ENCODE results near the gene RND1. TPM values are rescaled to one million over a fixed set of nuclear protein-coding genes. Genes with fewer than 3 reads are reported as not detected.

Gene RND1
- total RNA-seq, 2 experiments from 2014 or later, result 7.3 to 13.9 TPM

- Histone ChIP-seq H2AFZ (ENCODE audit: low read length) (no peak overlapping the region), H3K27ac (ENCODE audit: low read depth, low read length, poor library complexity, severe bottlenecking) (no peak overlapping the region), H3K9me3 (ENCODE audit: low read length) (no peaks in the 10 kb centered on the region), H3K4me2 (ENCODE audit: low read length) (no peak overlapping the region), H3K4me1 (ENCODE audit: insufficient read depth, low read length, poor library complexity, severe bottlenecking) (no peaks in the 10 kb centered on the region), H3K4me3 (ENCODE audit: low read depth, low read length, poor library complexity, severe bottlenecking) (no peak overlapping the region), H3K9me2 (ENCODE audit: insufficient read depth, low read length) (no peaks in the 10 kb centered on the region), H3K79me2 (ENCODE audit: insufficient read depth, low read depth, low read length) (no peaks in the 10 kb centered on the region), H3K36me3 (ENCODE audit: insufficient read depth, low read length) (no peaks in the 10 kb centered on the region), H4K20me1 (ENCODE audit: insufficient read depth, low read length) (no peaks in the 10 kb centered on the region)
- BruUV-seq (replicated peaks), result no TSS peak
- ChIA-PET POLR2A (no interaction called here), CTCF (ENCODE audit: unreplicated experiment) (no interaction called here)
- TF ChIP-seq CTCF (conservative IDR thresholded peaks at IDR 0.05; ENCODE audit: low read length) (no peak), EZH2phosphoT487 (IDR thresholded peaks at IDR 0.05; ENCODE audit: borderline replicate concordance, low read depth, low read length) (no peak)
- DNase-seq (ENCODE audit: low spot score), result no peak
- intact Hi-C loops (cut with micrococcal nuclease; ENCODE audit: unreplicated experiment), result no loop called here
These were observed 57.7 kb downstream of the RND1 start for GRCh38 chr12:48807981-48808380.

Small RNA genes lying within 50 kb of the gene (small RNA-seq; reads per million reads assigned to genes)
- gene AC073610.1, result not detected
- gene RF00019, result not detected
- not detected for gene RNU6-600P

Other genes with a start within 250 kb of the RND1 start
- 47.1 and 58.5 TPM in 2 replicates for gene KANSL2, start 183.6 kb downstream of the RND1 start, total RNA-seq (2014; rRNA removed; shearing (Covaris generic))
- 52.5 and 52.7 TPM in 2 replicates for gene KANSL2, start 183.6 kb downstream of the RND1 start, total RNA-seq (2022)
- 23.6 and 30.9 TPM in 2 replicates for gene CCNT1, start 149.2 kb downstream of the RND1 start, total RNA-seq (2014; rRNA removed; shearing (Covaris generic))
- 57.7 and 59.1 TPM in 2 replicates for gene CCNT1, start 149.2 kb downstream of the RND1 start, total RNA-seq (2022)
- gene ADCY6, start 76.8 kb downstream of the RND1 start, total RNA-seq (2014; rRNA removed; shearing (Covaris generic)), result not detected in 2 replicates
- gene ADCY6, start 76.8 kb downstream of the RND1 start, total RNA-seq (2022), result not detected in 2 replicates
- gene CACNB3, start 47.4 kb downstream of the RND1 start, total RNA-seq (2014; rRNA removed; shearing (Covaris generic)), result 5.6 and 5.9 TPM in 2 replicates
- gene CACNB3, start 47.4 kb downstream of the RND1 start, total RNA-seq (2022), result 20.6 and 23.0 TPM in 2 replicates
- 91.1 and 101 TPM in 2 replicates for gene DDX23, start 13.7 kb downstream of the RND1 start, total RNA-seq (2014; rRNA removed; shearing (Covaris generic))
- 103 and 119 TPM in 2 replicates for gene DDX23, start 13.7 kb downstream of the RND1 start, total RNA-seq (2022)
- 18.7 TPM in 2 replicates for gene FKBP11, start 59.6 kb upstream of the RND1 start, total RNA-seq (2014; rRNA removed; shearing (Covaris generic))
- gene FKBP11, start 59.6 kb upstream of the RND1 start, total RNA-seq (2022), result 60.4 and 66.2 TPM in 2 replicates
- 41.2 and 42.9 TPM in 2 replicates for gene ARF3, start 91.6 kb upstream of the RND1 start, total RNA-seq (2014; rRNA removed; shearing (Covaris generic))
- gene ARF3, start 91.6 kb upstream of the RND1 start, total RNA-seq (2022), result 106 and 133 TPM in 2 replicates
- gene WNT10B, start 105.9 kb upstream of the RND1 start, total RNA-seq (2014; rRNA removed; shearing (Covaris generic)), result not detected in 2 replicates
- gene WNT10B, start 105.9 kb upstream of the RND1 start, total RNA-seq (2022), result not detected in 2 replicates
- not detected in 2 replicates for gene WNT1, start 112.5 kb upstream of the RND1 start, total RNA-seq (2014; rRNA removed; shearing (Covaris generic))
- not detected in 2 replicates for gene WNT1, start 112.5 kb upstream of the RND1 start, total RNA-seq (2022)
- gene DDN, start 133.5 kb upstream of the RND1 start, total RNA-seq (2014; rRNA removed; shearing (Covaris generic)), result 0.13 and 0.23 TPM in 2 replicates
- 0.18 TPM in 1 of 2 replicates, not detected in the other for gene DDN, start 133.5 kb upstream of the RND1 start, total RNA-seq (2022)
- 22.8 and 23.6 TPM in 2 replicates for gene PRKAG1, start 152.9 kb upstream of the RND1 start, total RNA-seq (2014; rRNA removed; shearing (Covaris generic))
- 41.5 and 45.9 TPM in 2 replicates for gene PRKAG1, start 152.9 kb upstream of the RND1 start, total RNA-seq (2022)
- 41.8 and 43.2 TPM in 2 replicates for gene KMT2D, start 194.9 kb upstream of the RND1 start, total RNA-seq (2014; rRNA removed; shearing (Covaris generic))
- gene KMT2D, start 194.9 kb upstream of the RND1 start, total RNA-seq (2022), result 122 and 129 TPM in 2 replicates
- gene RHEBL1, start 204.1 kb upstream of the RND1 start, total RNA-seq (2014; rRNA removed; shearing (Covaris generic)), result 3.0 and 3.7 TPM in 2 replicates
- 3.1 and 3.4 TPM in 2 replicates for gene RHEBL1, start 204.1 kb upstream of the RND1 start, total RNA-seq (2022)
- gene DHH, start 228.9 kb upstream of the RND1 start, total RNA-seq (2014; rRNA removed; shearing (Covaris generic)), result 0.06 TPM in 1 of 2 replicates, not detected in the other
- gene DHH, start 228.9 kb upstream of the RND1 start, total RNA-seq (2022), result 0.17 and 0.31 TPM in 2 replicates
- 26.8 and 37.2 TPM in 2 replicates for gene LMBR1L, start 245.0 kb upstream of the RND1 start, total RNA-seq (2014; rRNA removed; shearing (Covaris generic))
- 43.6 and 48.1 TPM in 2 replicates for gene LMBR1L, start 245.0 kb upstream of the RND1 start, total RNA-seq (2022)